HepG2 (cell line): ENCODE results near the gene ZKSCAN8. TPM values are rescaled to one million over a fixed set of nuclear protein-coding genes. Genes with fewer than 3 reads are reported as not detected.

Experiments
- CAMTA2 ChIP-seq: sonication (generic); formaldehyde crosslinking; IDR thresholded peaks from 2 replicates; pipeline ENCODE4 v1.4.0; 2020; ENCODE audit warnings: mild to moderate bottlenecking, missing genetic modification reagents, borderline replicate concordance
- GMEB1 ChIP-seq: sonication (generic); formaldehyde crosslinking; IDR thresholded peaks from 2 replicates; pipeline ENCODE4 v1.5.1; 2020; ENCODE audit warnings: missing genetic modification reagents, mild to moderate bottlenecking, borderline replicate concordance
- MBNL3 ChIP-seq: fragments of 250-450 bp; sonication (Bioruptor Pico); conservative IDR thresholded peaks from 2 replicates; pipeline ENCODE4 v1.8.0; 2022; ENCODE audit warnings: mild to moderate bottlenecking, inconsistent platforms
- NCOA2 ChIP-seq: sonication (generic); formaldehyde crosslinking; IDR thresholded peaks from 2 replicates; pipeline ENCODE4 v1.8.0; 2022; ENCODE audit warnings: inconsistent platforms
- NFE2L1 ChIP-seq: sonication (generic); formaldehyde crosslinking; IDR thresholded peaks from 2 replicates; pipeline ENCODE4 v1.4.0; 2020; ENCODE audit warnings: missing genetic modification reagents, mild to moderate bottlenecking, borderline replicate concordance
- NR2C2 ChIP-seq: sonication (generic); formaldehyde crosslinking; IDR thresholded peaks from 2 replicates; pipeline ENCODE4 v1.4.0; 2020; ENCODE audit warnings: missing genetic modification reagents, mild to moderate bottlenecking, moderate library complexity, borderline replicate concordance
- RFXANK ChIP-seq: IDR thresholded peaks from 2 replicates; pipeline ENCODE4 v1.6.1; 2016
- ZFP36 ChIP-seq: fragments of 150-350 bp; IDR thresholded peaks from 2 replicates; pipeline ENCODE4 v1.6.1; 2018; ENCODE audit warnings: borderline replicate concordance, low read length, low read depth; ENCODE audit not compliant: partially characterized antibody
- ZFP36L2 ChIP-seq: sonication (generic); formaldehyde crosslinking; IDR thresholded peaks from 2 replicates; pipeline ENCODE4 v1.4.0; 2020; ENCODE audit warnings: missing genetic modification reagents
- ZNF292 ChIP-seq: sonication (generic); formaldehyde crosslinking; IDR thresholded peaks from 2 replicates; pipeline ENCODE4 v1.8.1; 2022; ENCODE audit warnings: mild to moderate bottlenecking, low read depth, missing genetic modification reagents, borderline replicate concordance
- ZNF331 ChIP-seq: sonication (generic); formaldehyde crosslinking; IDR thresholded peaks from 2 replicates; pipeline ENCODE4 v1.4.0; 2020; ENCODE audit warnings: missing genetic modification reagents
- ZNF335 ChIP-seq: sonication (generic); formaldehyde crosslinking; IDR thresholded peaks from 2 replicates; pipeline ENCODE4 v1.4.0; 2020; ENCODE audit warnings: missing genetic modification reagents
- ZNF558 ChIP-seq: sonication (generic); formaldehyde crosslinking; IDR thresholded peaks from 2 replicates; pipeline ENCODE4 v1.9.0; 2022; ENCODE audit warnings: mild to moderate bottlenecking, missing genetic modification reagents, borderline replicate concordance
- ZNF737 ChIP-seq: sonication (generic); formaldehyde crosslinking; IDR thresholded peaks from 2 replicates; pipeline ENCODE4 v1.5.0; 2020; ENCODE audit warnings: missing genetic modification reagents, mild to moderate bottlenecking, borderline replicate concordance
- ZNF75D ChIP-seq: sonication (generic); formaldehyde crosslinking; IDR thresholded peaks from 2 replicates; pipeline ENCODE4 v1.8.1; 2023; ENCODE audit warnings: missing genetic modification reagents, mild to moderate bottlenecking, borderline replicate concordance
- ZNF775 ChIP-seq: sonication (generic); formaldehyde crosslinking; IDR thresholded peaks from 2 replicates; pipeline ENCODE4 v1.4.0; 2020; ENCODE audit warnings: missing genetic modification reagents, mild to moderate bottlenecking, moderate library complexity, borderline replicate concordance
- ZUFSP ChIP-seq: sonication (generic); formaldehyde crosslinking; IDR thresholded peaks from 2 replicates; pipeline ENCODE4 v1.9.0; 2021; ENCODE audit warnings: missing genetic modification reagents, mild to moderate bottlenecking, borderline replicate concordance
- polyA plus RNA-seq, 8 experiments: library from polyadenylated mRNA; depleted of rRNA in 3 of 8; stranded (reverse) in 7 of 8; unstranded in 1 of 8; fragments of >200 nt; fragmentation: Illumina TruSeq in 4 of 8; extraction: Trizol in 4 of 8; gene quantifications; 2 replicates each; pipeline versions ENCODE4 v1.2.1 to v1.2.3, GENCODE V29; 2011 to 2016; ENCODE audit warnings: low read depth in 4 of 8, missing spikeins in 1 of 8, mixed read lengths in 1 of 8; ENCODE audit not compliant: insufficient read depth in 1 of 8
- total RNA-seq, 5 experiments: library from RNA; depleted of rRNA; stranded (reverse); fragments of >200 nt; fragmentation: Illumina TruSeq; extraction: Trizol; gene quantifications; 2 replicates each; pipeline ENCODE4 v1.2.3, GENCODE V29; 2016; ENCODE audit warnings: low read depth in 1 of 5
- TF ChIP-seq, protein P1 (sequence below): sonication (generic); formaldehyde crosslinking; conservative IDR thresholded peaks from 2 replicates; pipeline ENCODE4 v1.4.0; 2020; ENCODE audit warnings: missing genetic modification reagents
- TF ChIP-seq, protein P2 (sequence below): sonication (generic); formaldehyde crosslinking; IDR thresholded peaks from 2 replicates; pipeline ENCODE4 v1.4.0; 2020; ENCODE audit warnings: missing genetic modification reagents, borderline replicate concordance
- TF ChIP-seq, protein P3 (sequence below): sonication (generic); formaldehyde crosslinking; IDR thresholded peaks from 2 replicates; pipeline ENCODE4 v1.5.1; 2020; ENCODE audit warnings: missing genetic modification reagents, mild to moderate bottlenecking, borderline replicate concordance

The ZKSCAN8 gene
- total and polyA plus RNA-seq, 2 of the 13 experiments (the other 11 are each of a cell fraction or from before 2014, with no cell fraction given) = 12.4 to 20.9 TPM

GRCh38 chr6:28124350-28124970 lies 17.2 kb upstream of the ZKSCAN8 start, which contains the start of gene ZSCAN16 (continued):
- TF ChIP-seq ZNF558 (CRISPR knock-in tag) = no peak
- TF ChIP-seq, protein P1, sequence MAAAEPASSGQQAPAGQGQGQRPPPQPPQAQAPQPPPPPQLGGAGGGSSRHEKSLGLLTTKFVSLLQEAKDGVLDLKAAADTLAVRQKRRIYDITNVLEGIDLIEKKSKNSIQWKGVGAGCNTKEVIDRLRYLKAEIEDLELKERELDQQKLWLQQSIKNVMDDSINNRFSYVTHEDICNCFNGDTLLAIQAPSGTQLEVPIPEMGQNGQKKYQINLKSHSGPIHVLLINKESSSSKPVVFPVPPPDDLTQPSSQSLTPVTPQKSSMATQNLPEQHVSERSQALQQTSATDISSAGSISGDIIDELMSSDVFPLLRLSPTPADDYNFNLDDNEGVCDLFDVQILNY = 0 out of 2 replicates have a peak, but pooled peaks have one; percentile 23
- no peak for TF ChIP-seq ZNF75D
- no peak for TF ChIP-seq RFXANK (CRISPR knock-in tag)
- TF ChIP-seq NFE2L1 (CRISPR knock-in tag) = peak; percentile 66; the same call in 1 of the 2 replicates
- no peak for TF ChIP-seq CAMTA2
- peak; percentile 56 for TF ChIP-seq GMEB1
- peak; percentile 55; the same call in 1 of the 2 replicates for TF ChIP-seq NR2C2 (CRISPR knock-in tag)
- peak; percentile 90 for TF ChIP-seq ZNF335 (CRISPR knock-in tag)
- no peak for TF ChIP-seq ZNF775 (CRISPR knock-in tag)
- no peak for TF ChIP-seq ZNF737 (CRISPR knock-in tag)
- no peak for TF ChIP-seq ZFP36
- no peak for TF ChIP-seq ZUFSP
- TF ChIP-seq, protein P2, sequence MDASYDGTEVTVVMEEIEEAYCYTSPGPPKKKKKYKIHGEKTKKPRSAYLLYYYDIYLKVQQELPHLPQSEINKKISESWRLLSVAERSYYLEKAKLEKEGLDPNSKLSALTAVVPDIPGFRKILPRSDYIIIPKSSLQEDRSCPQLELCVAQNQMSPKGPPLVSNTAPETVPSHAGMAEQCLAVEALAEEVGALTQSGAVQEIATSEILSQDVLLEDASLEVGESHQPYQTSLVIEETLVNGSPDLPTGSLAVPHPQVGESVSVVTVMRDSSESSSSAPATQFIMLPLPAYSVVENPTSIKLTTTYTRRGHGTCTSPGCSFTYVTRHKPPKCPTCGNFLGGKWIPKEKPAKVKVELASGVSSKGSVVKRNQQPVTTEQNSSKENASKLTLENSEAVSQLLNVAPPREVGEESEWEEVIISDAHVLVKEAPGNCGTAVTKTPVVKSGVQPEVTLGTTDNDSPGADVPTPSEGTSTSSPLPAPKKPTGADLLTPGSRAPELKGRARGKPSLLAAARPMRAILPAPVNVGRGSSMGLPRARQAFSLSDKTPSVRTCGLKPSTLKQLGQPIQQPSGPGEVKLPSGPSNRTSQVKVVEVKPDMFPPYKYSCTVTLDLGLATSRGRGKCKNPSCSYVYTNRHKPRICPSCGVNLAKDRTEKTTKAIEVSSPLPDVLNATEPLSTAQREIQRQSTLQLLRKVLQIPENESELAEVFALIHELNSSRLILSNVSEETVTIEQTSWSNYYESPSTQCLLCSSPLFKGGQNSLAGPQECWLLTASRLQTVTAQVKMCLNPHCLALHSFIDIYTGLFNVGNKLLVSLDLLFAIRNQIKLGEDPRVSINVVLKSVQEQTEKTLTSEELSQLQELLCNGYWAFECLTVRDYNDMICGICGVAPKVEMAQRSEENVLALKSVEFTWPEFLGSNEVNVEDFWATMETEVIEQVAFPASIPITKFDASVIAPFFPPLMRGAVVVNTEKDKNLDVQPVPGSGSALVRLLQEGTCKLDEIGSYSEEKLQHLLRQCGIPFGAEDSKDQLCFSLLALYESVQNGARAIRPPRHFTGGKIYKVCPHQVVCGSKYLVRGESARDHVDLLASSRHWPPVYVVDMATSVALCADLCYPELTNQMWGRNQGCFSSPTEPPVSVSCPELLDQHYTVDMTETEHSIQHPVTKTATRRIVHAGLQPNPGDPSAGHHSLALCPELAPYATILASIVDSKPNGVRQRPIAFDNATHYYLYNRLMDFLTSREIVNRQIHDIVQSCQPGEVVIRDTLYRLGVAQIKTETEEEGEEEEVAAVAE (CRISPR knock-in tag) = peak; percentile 88
- TF ChIP-seq ZFP36L2 (CRISPR knock-in tag) = no peak
- no peak; the same call in 1 of the 2 replicates for TF ChIP-seq ZNF331 (CRISPR knock-in tag)
- TF ChIP-seq, protein P3, sequence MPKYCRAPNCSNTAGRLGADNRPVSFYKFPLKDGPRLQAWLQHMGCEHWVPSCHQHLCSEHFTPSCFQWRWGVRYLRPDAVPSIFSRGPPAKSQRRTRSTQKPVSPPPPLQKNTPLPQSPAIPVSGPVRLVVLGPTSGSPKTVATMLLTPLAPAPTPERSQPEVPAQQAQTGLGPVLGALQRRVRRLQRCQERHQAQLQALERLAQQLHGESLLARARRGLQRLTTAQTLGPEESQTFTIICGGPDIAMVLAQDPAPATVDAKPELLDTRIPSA = no peak
- peak; percentile 44; the same call in 1 of the 2 replicates for TF ChIP-seq NCOA2 (CRISPR knock-in tag)
- TF ChIP-seq ZNF292 (CRISPR knock-in tag) = peak; percentile 87
- TF ChIP-seq MBNL3 = no peak
